Dendritic cell treated with granulocyte-macrophage colony-stimulating factor and Interleukin-4, amounts not matched to agents 40 ng/mL and 50 ng/mL, for 4 days (primary cell): ENCODE results near the gene SFMBT2.
"Not testable (repeated sequence)": the region's sequence is repeated elsewhere in the genome, so short reads cannot be mapped to it uniquely, and the experiment has no call there.

Experiments
- H3K27ac Mint-ChIP-seq: one replicate; pipeline ENCODE4 v1.8.0; 2022; ENCODE audit warnings: mild to moderate bottlenecking, mixed read lengths
- H3K27me3 Mint-ChIP-seq: one replicate; pipeline ENCODE4 v1.8.0; 2022; ENCODE audit warnings: mild to moderate bottlenecking, mixed read lengths
- H3K36me3 Mint-ChIP-seq: one replicate; pipeline ENCODE4 v1.8.0; 2022; ENCODE audit warnings: low read depth, mixed read lengths
- H3K4me1 Mint-ChIP-seq: one replicate; pipeline ENCODE4 v1.8.0; 2022; ENCODE audit warnings: low read depth, mixed read lengths
- H3K4me3 Mint-ChIP-seq: one replicate; pipeline ENCODE4 v1.8.0; 2022; ENCODE audit warnings: mild to moderate bottlenecking, moderate library complexity, mixed read lengths
- H3K9me3 Mint-ChIP-seq: one replicate; pipeline ENCODE4 v1.8.0; 2022; ENCODE audit warnings: mixed read lengths
- intact Hi-C: fragments of 100-400 bp; cut with micrococcal nuclease; formaldehyde crosslinking; loops from one replicate; pipeline ENCODE4 v1.15.0; 2022

Gene SFMBT2

GRCh38 chr10:7212696-7213095 lies 198.1 kb downstream of the SFMBT2 start:
- H3K9me3 Mint-ChIP-seq, intact Hi-C loops, H3K4me3 Mint-ChIP-seq, H3K27me3 Mint-ChIP-seq, H3K4me1 Mint-ChIP-seq, H3K27ac Mint-ChIP-seq: not testable (repeated sequence)
- peaks cover 29% of the 10 kb centered on the region for H3K36me3 Mint-ChIP-seq

- H3K27ac Mint-ChIP-seq, result no peak overlapping the region
- no peaks in the 10 kb centered on the region for H3K9me3 Mint-ChIP-seq
- peaks cover 5% of the 10 kb centered on the region for H3K4me1 Mint-ChIP-seq
- H3K4me3 Mint-ChIP-seq, result no peak overlapping the region
- peaks cover 29% of the 10 kb centered on the region for H3K36me3 Mint-ChIP-seq
- no peaks in the 10 kb centered on the region for H3K27me3 Mint-ChIP-seq
- intact Hi-C loops, result no loop called here
Measured at GRCh38 chr10:7211857-7212577, 198.8 kb downstream of the SFMBT2 start.

GRCh38 chr10:7210516-7210915 lies 200.3 kb downstream of the SFMBT2 start:
- H3K4me3 Mint-ChIP-seq, result no peak overlapping the region
- peaks cover 16% of the 10 kb centered on the region for H3K36me3 Mint-ChIP-seq

GRCh38 chr10:7209458-7209857 lies 201.4 kb downstream of the SFMBT2 start:
- Mint-ChIP-seq H3K36me3 (peaks cover 16% of the 10 kb centered on the region), H3K27me3 (no peaks in the 10 kb centered on the region), H3K27ac (no peak overlapping the region), H3K9me3 (no peaks in the 10 kb centered on the region), H3K4me3 (no peak overlapping the region), H3K4me1 (peaks cover 20% of the 10 kb centered on the region)
- intact Hi-C loops, result no loop called here

More at GRCh38 chr10:7210516-7210915, 200.3 kb downstream of the SFMBT2 start:
- intact Hi-C loops, result no loop called here
- Mint-ChIP-seq H3K27me3 (no peaks in the 10 kb centered on the region), H3K27ac (no peak overlapping the region), H3K9me3 (no peaks in the 10 kb centered on the region), H3K4me1 (peaks cover 20% of the 10 kb centered on the region)

GRCh38 chr10:7206412-7207100 lies 204.3 kb downstream of the SFMBT2 start:
- peaks cover 6% of the 10 kb centered on the region for H3K36me3 Mint-ChIP-seq
- intact Hi-C loops, result no loop called here
- no peak overlapping the region for H3K27ac Mint-ChIP-seq
- peaks cover 21% of the 10 kb centered on the region for H3K4me1 Mint-ChIP-seq
- no peaks in the 10 kb centered on the region for H3K9me3 Mint-ChIP-seq
- no peaks in the 10 kb centered on the region for H3K27me3 Mint-ChIP-seq
- H3K4me3 Mint-ChIP-seq, result no peak overlapping the region

- H3K36me3 Mint-ChIP-seq, result peaks cover 6% of the 10 kb centered on the region
- intact Hi-C loops, result no loop called here
Measured at GRCh38 chr10:7205656-7206055, 205.2 kb downstream of the SFMBT2 start.

GRCh38 chr10:7202793-7203355 lies 208.0 kb downstream of the SFMBT2 start:
- Mint-ChIP-seq H3K4me1 (peaks cover 26% of the 10 kb centered on the region), H3K9me3 (no peaks in the 10 kb centered on the region), H3K36me3 (peaks cover 5% of the 10 kb centered on the region), H3K27me3 (no peaks in the 10 kb centered on the region), H3K4me3 (no peak overlapping the region), H3K27ac (no peak overlapping the region)
- intact Hi-C loops, result no loop called here

More at GRCh38 chr10:7205656-7206055, 205.2 kb downstream of the SFMBT2 start:
- peak overlapping the region; percentile 18 for H3K27ac Mint-ChIP-seq
- H3K27me3 Mint-ChIP-seq, result no peaks in the 10 kb centered on the region
- peaks cover 26% of the 10 kb centered on the region for H3K4me1 Mint-ChIP-seq
- no peaks in the 10 kb centered on the region for H3K9me3 Mint-ChIP-seq
- H3K4me3 Mint-ChIP-seq, result no peak overlapping the region

- Mint-ChIP-seq H3K27ac (no peak overlapping the region), H3K4me3 (no peak overlapping the region), H3K9me3 (peaks cover 18% of the 10 kb centered on the region), H3K27me3 (no peaks in the 10 kb centered on the region), H3K36me3 (peaks cover 40% of the 10 kb centered on the region), H3K4me1 (peaks cover 25% of the 10 kb centered on the region)
- intact Hi-C loops, result no loop called here
Measured at GRCh38 chr10:7199152-7199760, 211.6 kb downstream of the SFMBT2 start.

- Mint-ChIP-seq H3K4me3 (no peak overlapping the region), H3K4me1 (peaks cover 46% of the 10 kb centered on the region), H3K9me3 (peaks cover 23% of the 10 kb centered on the region), H3K27me3 (no peaks in the 10 kb centered on the region), H3K36me3 (peaks cover 48% of the 10 kb centered on the region), H3K27ac (peak overlapping the region; percentile 56)
- intact Hi-C loops, result no loop called here
Measured at GRCh38 chr10:7196284-7196683, 214.6 kb downstream of the SFMBT2 start.

GRCh38 chr10:7195118-7195517 lies 215.7 kb downstream of the SFMBT2 start:
- H3K4me1 Mint-ChIP-seq, result peaks cover 51% of the 10 kb centered on the region
- H3K4me3 Mint-ChIP-seq, result no peak overlapping the region
- peaks cover 2% of the 10 kb centered on the region for H3K27me3 Mint-ChIP-seq
- intact Hi-C loops, result no loop called here
- peaks cover 31% of the 10 kb centered on the region for H3K9me3 Mint-ChIP-seq
- H3K27ac Mint-ChIP-seq, result no peak overlapping the region
- H3K36me3 Mint-ChIP-seq, result peaks cover 52% of the 10 kb centered on the region

GRCh38 chr10:7194571-7194970 lies 216.3 kb downstream of the SFMBT2 start:
- Mint-ChIP-seq H3K9me3 (peaks cover 31% of the 10 kb centered on the region), H3K27ac (peak overlapping the region; percentile 73), H3K36me3 (peaks cover 51% of the 10 kb centered on the region), H3K27me3 (peaks cover 3% of the 10 kb centered on the region), H3K4me3 (no peak overlapping the region), H3K4me1 (peaks cover 54% of the 10 kb centered on the region)
- intact Hi-C loops, result no loop called here

GRCh38 chr10:7193369-7193768 lies 217.5 kb downstream of the SFMBT2 start:
- H3K4me3 Mint-ChIP-seq, result no peak overlapping the region

GRCh38 chr10:7192831-7193361 lies 217.9 kb downstream of the SFMBT2 start:
- H3K27me3 Mint-ChIP-seq, result peaks cover 5% of the 10 kb centered on the region
- peaks cover 64% of the 10 kb centered on the region for H3K4me1 Mint-ChIP-seq
- peaks cover 55% of the 10 kb centered on the region for H3K36me3 Mint-ChIP-seq
- peak overlapping the region; percentile 73 for H3K27ac Mint-ChIP-seq
- peaks cover 31% of the 10 kb centered on the region for H3K9me3 Mint-ChIP-seq
- intact Hi-C loops, result no loop called here
- no peak overlapping the region for H3K4me3 Mint-ChIP-seq

More at GRCh38 chr10:7193369-7193768, 217.5 kb downstream of the SFMBT2 start:
- peaks cover 5% of the 10 kb centered on the region for H3K27me3 Mint-ChIP-seq
- H3K9me3 Mint-ChIP-seq, result peaks cover 31% of the 10 kb centered on the region
- peaks cover 55% of the 10 kb centered on the region for H3K36me3 Mint-ChIP-seq
- H3K27ac Mint-ChIP-seq, result peak overlapping the region; percentile 73
- H3K4me1 Mint-ChIP-seq, result peaks cover 64% of the 10 kb centered on the region
- intact Hi-C loops, result no loop called here

- Mint-ChIP-seq H3K36me3 (peaks cover 47% of the 10 kb centered on the region), H3K4me3 (no peak overlapping the region), H3K27ac (peak overlapping the region; percentile 73), H3K27me3 (peaks cover 5% of the 10 kb centered on the region), H3K9me3 (peaks cover 31% of the 10 kb centered on the region), H3K4me1 (peaks cover 68% of the 10 kb centered on the region)
- intact Hi-C loops, result no loop called here
Measured at GRCh38 chr10:7192061-7192460, 218.8 kb downstream of the SFMBT2 start.
